ENCODE results near the gene HECTD4. TPM values are rescaled to one million over a fixed set of nuclear protein-coding genes. Genes with fewer than 3 reads are reported as not detected.

Gene HECTD4
- total RNA-seq, 1 experiment from 2014 or later, result 24.6 TPM

DNA sequence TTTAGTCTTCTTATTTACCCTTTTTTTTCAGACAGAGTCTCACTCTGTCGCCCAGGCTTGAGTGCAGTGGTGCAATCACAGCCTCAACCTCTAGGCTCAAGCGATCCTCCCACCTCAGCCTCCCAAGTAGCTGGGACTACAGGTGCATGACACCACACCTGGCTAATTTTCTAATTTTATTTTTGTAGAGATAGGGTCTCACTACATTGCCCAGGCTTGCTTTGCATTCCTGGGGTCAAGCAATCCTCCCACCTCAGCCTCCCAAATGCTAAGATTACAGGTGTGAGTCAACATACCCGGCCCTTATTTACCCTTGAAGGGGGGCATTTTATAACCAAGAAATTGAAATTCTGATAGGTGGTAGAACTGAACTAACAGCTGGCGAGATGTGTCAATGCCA, 21.0 kb downstream of the HECTD4 start:
- H3K36me3 ChIP-seq (ENCODE audit: low read depth, low read length), result no peaks in the 10 kb centered on the region
- CTCF ChIA-PET, result no interaction called here
- H4K20me1 ChIP-seq (ENCODE audit: low read length), result no peaks in the 10 kb centered on the region; the same call in 1 of the 2 replicates
- no peak overlapping the region for H3K27ac ChIP-seq (ENCODE audit: low read length)
- DNase-seq (no peak), ATAC-seq (no peak)
- no peak overlapping the region for H2AFZ ChIP-seq (ENCODE audit: low read length)
- H3F3A ChIP-seq (ENCODE audit: low read length, unreplicated experiment), result no peaks in the 10 kb centered on the region
- intact Hi-C loops (cut with micrococcal nuclease), result no loop called here
- peaks cover 55% of the 10 kb centered on the region for H3K79me2 ChIP-seq (ENCODE audit: low read length)
- no peak overlapping the region for H3K4me2 ChIP-seq (ENCODE audit: low read length)
- no peaks in the 10 kb centered on the region for H3K27me3 ChIP-seq (ENCODE audit: low read length)
- H3K9me3 ChIP-seq (ENCODE audit: low read length), result no peaks in the 10 kb centered on the region
- no peaks in the 10 kb centered on the region for H3K9me2 ChIP-seq (replicated peaks; ENCODE audit: low read length)
- H3K9ac ChIP-seq (ENCODE audit: low read length), result no peak overlapping the region
- no peak overlapping the region for H3K4me3 ChIP-seq (ENCODE audit: low read length)
- POLR2A ChIA-PET (ENCODE audit: unreplicated experiment), result no interaction called here
- no peaks in the 10 kb centered on the region for H3K4me1 ChIP-seq (ENCODE audit: insufficient read depth, low read length)
- TF ChIP-seq, protein P1, sequence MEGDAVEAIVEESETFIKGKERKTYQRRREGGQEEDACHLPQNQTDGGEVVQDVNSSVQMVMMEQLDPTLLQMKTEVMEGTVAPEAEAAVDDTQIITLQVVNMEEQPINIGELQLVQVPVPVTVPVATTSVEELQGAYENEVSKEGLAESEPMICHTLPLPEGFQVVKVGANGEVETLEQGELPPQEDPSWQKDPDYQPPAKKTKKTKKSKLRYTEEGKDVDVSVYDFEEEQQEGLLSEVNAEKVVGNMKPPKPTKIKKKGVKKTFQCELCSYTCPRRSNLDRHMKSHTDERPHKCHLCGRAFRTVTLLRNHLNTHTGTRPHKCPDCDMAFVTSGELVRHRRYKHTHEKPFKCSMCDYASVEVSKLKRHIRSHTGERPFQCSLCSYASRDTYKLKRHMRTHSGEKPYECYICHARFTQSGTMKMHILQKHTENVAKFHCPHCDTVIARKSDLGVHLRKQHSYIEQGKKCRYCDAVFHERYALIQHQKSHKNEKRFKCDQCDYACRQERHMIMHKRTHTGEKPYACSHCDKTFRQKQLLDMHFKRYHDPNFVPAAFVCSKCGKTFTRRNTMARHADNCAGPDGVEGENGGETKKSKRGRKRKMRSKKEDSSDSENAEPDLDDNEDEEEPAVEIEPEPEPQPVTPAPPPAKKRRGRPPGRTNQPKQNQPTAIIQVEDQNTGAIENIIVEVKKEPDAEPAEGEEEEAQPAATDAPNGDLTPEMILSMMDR (conservative IDR thresholded peaks at IDR 0.05; ENCODE audit: low read depth, low read length), result no peak
- TF ChIP-seq EZH2phosphoT487 (IDR thresholded peaks at IDR 0.05; ENCODE audit: borderline replicate concordance, low read length), result no peak
- no peak for TF ChIP-seq EZH2 (IDR thresholded peaks at IDR 0.05; ENCODE audit: low read length, unreplicated experiment)
- BruUV-seq (replicated peaks), result no TSS peak

DNA sequence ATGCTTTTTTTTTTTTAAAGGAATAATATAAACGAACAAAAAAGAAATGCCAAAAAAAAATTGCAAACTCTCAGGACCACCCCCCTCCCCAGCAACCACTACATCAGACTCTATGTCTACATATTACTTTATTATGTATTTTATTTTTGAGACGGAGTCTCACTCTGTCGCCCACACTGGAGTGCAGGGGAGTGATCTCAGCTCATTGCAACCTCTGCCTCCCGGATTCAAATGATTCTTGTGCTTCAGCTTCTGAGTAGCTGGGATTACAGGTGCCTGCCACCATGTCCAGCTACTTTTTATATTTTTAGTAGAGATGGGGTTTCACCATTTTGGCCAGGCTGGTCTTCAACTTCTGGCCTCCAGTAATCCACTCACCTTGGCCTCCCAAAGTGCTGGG, 22.9 kb downstream of the HECTD4 start:
- intact Hi-C loops (cut with micrococcal nuclease), result no loop called here
- Histone ChIP-seq H3K4me3 (ENCODE audit: low read length) (no peak overlapping the region), H3K36me3 (ENCODE audit: low read depth, low read length) (no peaks in the 10 kb centered on the region), H3K4me2 (ENCODE audit: low read length) (no peak overlapping the region), H2AFZ (ENCODE audit: low read length) (no peak overlapping the region), H3K9me3 (ENCODE audit: low read length) (no peaks in the 10 kb centered on the region), H3K79me2 (ENCODE audit: low read length) (peaks cover 47% of the 10 kb centered on the region), H4K20me1 (ENCODE audit: low read length) (no peaks in the 10 kb centered on the region; the same call in 1 of the 2 replicates), H3K9ac (ENCODE audit: low read length) (no peak overlapping the region), H3K9me2 (replicated peaks; ENCODE audit: low read length) (no peaks in the 10 kb centered on the region), H3K27ac (ENCODE audit: low read length) (no peak overlapping the region), H3K4me1 (ENCODE audit: insufficient read depth, low read length) (no peaks in the 10 kb centered on the region), H3K27me3 (ENCODE audit: low read length) (no peaks in the 10 kb centered on the region), H3F3A (ENCODE audit: low read length, unreplicated experiment) (no peaks in the 10 kb centered on the region)
- DNase-seq (no peak), ATAC-seq (no peak)
- TF ChIP-seq EZH2phosphoT487 (IDR thresholded peaks at IDR 0.05; ENCODE audit: borderline replicate concordance, low read length), result no peak
- TF ChIP-seq EZH2 (IDR thresholded peaks at IDR 0.05; ENCODE audit: low read length, unreplicated experiment), result no peak
- TF ChIP-seq, protein P1 (conservative IDR thresholded peaks at IDR 0.05; ENCODE audit: low read depth, low read length), result no peak
- ChIA-PET POLR2A (ENCODE audit: unreplicated experiment) (no interaction called here), CTCF (no interaction called here)
- no TSS peak for BruUV-seq (replicated peaks)

DNA sequence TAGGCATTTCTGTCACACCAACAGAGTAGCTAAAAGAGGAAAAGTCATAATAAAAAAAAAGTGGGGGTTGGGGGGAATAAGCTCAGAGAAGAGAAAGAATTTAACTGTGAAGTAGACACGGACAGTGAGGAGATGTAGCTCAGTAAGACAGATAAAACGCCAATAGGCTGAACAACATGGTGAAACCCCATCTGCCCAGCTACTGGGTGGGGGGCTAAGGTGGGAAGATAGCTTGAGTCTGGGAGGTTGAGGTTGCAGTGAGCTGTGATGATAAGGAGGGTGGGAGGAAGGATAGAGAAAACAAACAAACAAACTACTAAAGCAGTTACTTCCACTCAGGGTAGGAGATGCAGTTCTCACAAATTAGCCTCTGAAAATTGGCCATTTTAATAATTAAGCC, 25.0 kb downstream of the HECTD4 start:
- intact Hi-C loops (cut with micrococcal nuclease), result no loop called here
- DNase-seq, result no peak
- TF ChIP-seq EZH2phosphoT487 (IDR thresholded peaks at IDR 0.05; ENCODE audit: borderline replicate concordance, low read length) (no peak), EZH2 (IDR thresholded peaks at IDR 0.05; ENCODE audit: low read length, unreplicated experiment) (no peak)
- TF ChIP-seq, protein P1 (conservative IDR thresholded peaks at IDR 0.05; ENCODE audit: low read depth, low read length), result no peak
- Histone ChIP-seq H3K27ac (ENCODE audit: low read length) (no peak overlapping the region), H3K27me3 (ENCODE audit: low read length) (no peaks in the 10 kb centered on the region), H3K9ac (ENCODE audit: low read length) (no peak overlapping the region), H3F3A (ENCODE audit: low read length, unreplicated experiment) (no peaks in the 10 kb centered on the region), H3K4me2 (ENCODE audit: low read length) (no peak overlapping the region), H3K79me2 (ENCODE audit: low read length) (peaks cover 43% of the 10 kb centered on the region), H3K9me3 (ENCODE audit: low read length) (no peaks in the 10 kb centered on the region), H3K4me1 (ENCODE audit: insufficient read depth, low read length) (peaks cover 10% of the 10 kb centered on the region; the same call in 1 of the 2 replicates), H3K4me3 (ENCODE audit: low read length) (no peak overlapping the region), H3K9me2 (replicated peaks; ENCODE audit: low read length) (no peaks in the 10 kb centered on the region), H2AFZ (ENCODE audit: low read length) (no peak overlapping the region), H3K36me3 (ENCODE audit: low read depth, low read length) (no peaks in the 10 kb centered on the region), H4K20me1 (ENCODE audit: low read length) (no peaks in the 10 kb centered on the region; the same call in 1 of the 2 replicates)
- ChIA-PET POLR2A (ENCODE audit: unreplicated experiment) (interaction anchor here (0.7 kb wide), 1 partner anchor 47 kb away, joined by 5 read pairs; no protein-coding TSS in a partner anchor), CTCF (no interaction called here)
- no peak for ATAC-seq
- no TSS peak for BruUV-seq (replicated peaks)

Data from PC-3 (cell line).